ENCODE data around the gene FOXP3. TPM values are rescaled to one million over a fixed set of nuclear protein-coding genes. Genes with fewer than 3 reads are reported as not detected.

The FOXP3 gene
- total RNA-seq, 1 experiment from 2014 or later = 0.15 TPM

- ATAC-seq (no peak), DNase-seq (ENCODE audit: low read depth, low spot score) (no peak)
- BruUV-seq (replicated peaks) = no TSS peak
- H2AFZ ChIP-seq (ENCODE audit: low read depth, low read length, poor library complexity, severe bottlenecking) = no peak overlapping the region
- no peak overlapping the region for H3K9ac ChIP-seq (ENCODE audit: low read length)
- TF ChIP-seq ZFX (IDR thresholded peaks at IDR 0.05) (no peak), EGR1 (IDR thresholded peaks at IDR 0.05; ENCODE audit: low read depth) (no peak)
- ChIA-PET RAD21 (ENCODE audit: low non-redundant PET in 1 of 2, low total read pairs in 2 of 2, uncharacterized antibody in 2 of 2, unreplicated experiment in 2 of 2) (no interaction called here), POLR2A (interaction anchor here (1.7 kb wide), 1 partner anchor 11 kb away, joined by 8 read pairs; no protein-coding TSS in a partner anchor), CTCF (no interaction called here)
- no peak overlapping the region for H3K4me2 ChIP-seq (ENCODE audit: low read length)
- no peak overlapping the region for H3K27ac ChIP-seq (ENCODE audit: low read depth, low read length)
- H3K9me2 ChIP-seq (ENCODE audit: insufficient read depth) = no peaks in the 10 kb centered on the region
- no peaks in the 10 kb centered on the region for H4K20me1 ChIP-seq (ENCODE audit: insufficient read depth)
- peaks cover 3 to 6% of the 10 kb centered on the region in 2 experiments for H3K4me1 ChIP-seq (ENCODE audit: control insufficient read depth in 1 of 2, insufficient read depth in 2 of 2, low read length in 2 of 2)
- no peaks in the 10 kb centered on the region for H3K36me3 ChIP-seq (ENCODE audit: control insufficient read depth in 1 of 2, insufficient read depth in 2 of 2, low read length in 2 of 2)
- no peaks in the 10 kb centered on the region for H3K9me3 ChIP-seq (ENCODE audit: control insufficient read depth in 1 of 2, insufficient read depth in 1 of 2, low read depth in 1 of 2, low read length in 2 of 2)
- no peaks in the 10 kb centered on the region for H3K27me3 ChIP-seq (ENCODE audit: insufficient read depth, low read length)
- intact Hi-C loops (cut with micrococcal nuclease) = no loop called here
- no peak overlapping the region for H3K4me3 ChIP-seq (replicated peaks in 1 of 2; ENCODE audit: low read depth in 1 of 2, low read length in 2 of 2)
- no peaks in the 10 kb centered on the region for H3K79me2 ChIP-seq (ENCODE audit: insufficient read depth, low read length)
Measured at GRCh38 chrX:49202022-49202421, 62.5 kb downstream of the FOXP3 start.

Other genes starting within 250 kb of the FOXP3 start
- 17.1 TPM for gene TFE3, start 221.4 kb downstream of the FOXP3 start, total RNA-seq (2021; ENCODE audit: unreplicated experiment)
- 13.5 TPM for gene CCDC120, start 205.7 kb downstream of the FOXP3 start, total RNA-seq (2021; ENCODE audit: unreplicated experiment)
- 18.8 TPM for gene PRAF2, start 190.7 kb downstream of the FOXP3 start, total RNA-seq (2021; ENCODE audit: unreplicated experiment)
- 41.7 TPM for gene WDR45, start 184.8 kb downstream of the FOXP3 start, total RNA-seq (2021; ENCODE audit: unreplicated experiment)
- 21.7 TPM for gene GPKOW, start 141.0 kb downstream of the FOXP3 start, total RNA-seq (2021; ENCODE audit: unreplicated experiment)
- gene MAGIX, start 102.0 kb downstream of the FOXP3 start, total RNA-seq (2021; ENCODE audit: unreplicated experiment) = 2.6 TPM
- 207 TPM for gene PLP2, start 92.8 kb downstream of the FOXP3 start, total RNA-seq (2021; ENCODE audit: unreplicated experiment)
- 27.8 TPM for gene PRICKLE3, start 78.3 kb downstream of the FOXP3 start, total RNA-seq (2021; ENCODE audit: unreplicated experiment)
- gene SYP, start 64.5 kb downstream of the FOXP3 start, total RNA-seq (2021; ENCODE audit: unreplicated experiment) = 1.2 TPM
- not detected for gene CACNA1F, start 31.4 kb downstream of the FOXP3 start, total RNA-seq (2021; ENCODE audit: unreplicated experiment)
- 10.4 TPM for gene CCDC22, start 29.2 kb downstream of the FOXP3 start, total RNA-seq (2021; ENCODE audit: unreplicated experiment)
- 1.6 TPM for gene PPP1R3F, start 5.1 kb upstream of the FOXP3 start, total RNA-seq (2021; ENCODE audit: unreplicated experiment)
- gene GAGE10, start 38.9 kb upstream of the FOXP3 start, total RNA-seq (2021; ENCODE audit: unreplicated experiment) = not detected
- not detected for gene GAGE12J, start 57.3 kb upstream of the FOXP3 start, total RNA-seq (2021; ENCODE audit: unreplicated experiment)
- gene GAGE13, start 66.9 kb upstream of the FOXP3 start, total RNA-seq (2021; ENCODE audit: unreplicated experiment) = not detected

All from HCT116 (cell line).